SH-SY5Y (cell line): Measurements from ENCODE around the gene RPA1.

Source experiments
- GATA2 ChIP-seq: IDR thresholded peaks from 2 replicates; pipeline ENCODE4 v1.6.1; 2011; ENCODE audit warnings: mild to moderate bottlenecking, low read depth, low read length
- GATA3 ChIP-seq: IDR thresholded peaks from 2 replicates; pipeline ENCODE4 v1.6.1; 2011; ENCODE audit warnings: low read depth, mild to moderate bottlenecking, low read length, moderate library complexity

DNA sequence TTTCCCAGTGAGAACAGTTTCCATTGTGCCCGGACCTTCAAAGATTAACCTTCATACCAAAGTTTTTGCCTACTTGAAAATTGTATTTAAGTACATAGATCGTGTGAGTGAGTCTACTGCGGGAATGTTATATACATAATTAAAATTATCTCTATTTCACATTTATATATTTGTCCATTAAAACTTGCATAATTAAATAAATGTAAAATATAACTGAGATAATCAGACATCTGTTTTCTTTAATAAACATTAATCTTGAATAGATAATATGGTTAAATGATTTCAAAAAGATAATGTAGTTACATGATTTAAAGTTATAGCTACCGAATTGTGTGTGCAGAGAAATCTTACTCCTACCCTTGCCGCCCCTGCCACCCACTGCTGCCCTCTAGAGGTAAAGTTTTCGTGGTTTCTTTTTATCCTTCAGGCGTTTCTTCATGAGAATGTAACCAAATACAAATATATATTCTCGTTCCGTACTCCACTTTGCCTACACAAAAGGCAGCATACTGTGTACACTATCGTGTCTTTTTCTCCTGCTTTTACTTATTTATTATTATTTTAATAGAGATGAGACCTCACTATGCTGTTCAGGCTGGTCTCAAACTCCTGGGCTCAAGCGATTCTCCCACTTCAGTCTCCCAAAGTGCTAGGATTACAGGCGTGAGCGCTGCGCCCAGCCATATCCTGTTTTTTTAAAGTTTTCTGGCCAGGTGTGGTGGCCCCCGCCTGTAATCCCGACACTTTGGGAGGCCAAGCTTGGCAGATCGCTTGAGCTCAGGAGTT lies 35.6 kb downstream of the RPA1 start:
- TF ChIP-seq GATA2 (no peak), GATA3 (no peak)
